GM21515 (cell line): ENCODE results near the gene C10orf88.

ENCODE experiments used
- ATAC-seq: cut with Tn5 transposase; IDR thresholded peaks from one replicate; pipeline ENCODE4 v1.9.1; 2021; ENCODE audit not compliant: unreplicated experiment

The C10orf88 gene, protein sequence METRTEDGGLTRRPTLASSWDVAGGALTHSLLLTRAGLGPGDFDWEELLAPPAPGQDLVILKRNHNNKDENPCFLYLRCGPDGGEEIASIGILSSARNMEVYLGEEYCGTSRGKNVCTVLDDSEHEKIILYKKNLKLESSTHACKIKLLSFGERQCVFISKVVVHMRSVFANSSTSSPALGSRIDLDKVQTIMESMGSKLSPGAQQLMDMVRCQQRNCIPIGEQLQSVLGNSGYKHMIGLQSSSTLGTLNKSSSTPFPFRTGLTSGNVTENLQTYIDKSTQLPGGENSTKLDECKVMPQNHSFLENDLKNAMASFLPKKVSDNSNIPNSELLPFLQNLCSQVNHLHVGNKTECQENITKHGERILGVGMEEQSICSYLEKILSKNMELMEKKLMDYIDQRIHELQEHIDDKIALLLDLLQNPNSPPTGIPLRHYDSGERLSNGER

GRCh38 chr10:122953902-122954730 is at the start of gene C10orf88:
Gene C10orf88, minus strand, starts transcription at chr10:122954227. Its CDS starts 49 bp downstream, at chr10:122954178.
- ATAC-seq, result peak; percentile 98

- ATAC-seq, result no peak
Measured at GRCh38 chr10:123001370-123001769, 47.3 kb upstream of the C10orf88 start.

- no peak for ATAC-seq
Measured at GRCh38 chr10:123000155-123000554, 46.1 kb upstream of the C10orf88 start.

- peak; percentile 57 for ATAC-seq
Measured at GRCh38 chr10:122999347-122999746, 45.3 kb upstream of the C10orf88 start.

GRCh38 chr10:122998934-122999333 is 44.9 kb upstream of the C10orf88 start:
- ATAC-seq, result no peak

DNA sequence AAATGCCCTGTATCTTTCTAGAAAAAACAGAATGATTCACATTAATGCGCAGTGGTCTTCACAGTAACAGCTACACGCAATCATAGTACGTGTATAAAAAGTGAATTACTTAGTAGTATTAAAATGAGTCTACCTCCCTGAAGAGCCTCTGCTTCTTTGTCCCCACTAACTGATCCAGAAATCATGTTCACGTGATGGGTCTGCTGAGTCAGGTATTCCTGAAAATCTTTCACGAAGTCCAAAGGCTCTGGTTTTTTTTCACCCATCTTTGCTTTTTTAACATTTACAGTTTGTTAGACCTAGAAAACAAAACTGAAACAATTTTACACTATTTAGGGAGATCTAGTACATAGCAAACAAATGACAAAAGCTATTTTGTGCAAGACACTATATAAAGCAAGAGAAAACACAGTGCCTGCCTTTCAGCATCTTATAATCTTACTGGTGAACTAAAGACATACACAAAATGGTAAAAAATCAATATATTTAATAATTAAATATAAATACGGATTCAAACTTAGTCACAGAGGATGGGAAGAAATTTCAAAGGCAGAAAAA is 44.4 kb upstream of the C10orf88 start:
- no peak for ATAC-seq

- ATAC-seq, result no peak
Measured at GRCh38 chr10:122997864-122998263, 43.8 kb upstream of the C10orf88 start.

- no peak for ATAC-seq
Measured at GRCh38 chr10:122995936-122996335, 41.9 kb upstream of the C10orf88 start.

DNA sequence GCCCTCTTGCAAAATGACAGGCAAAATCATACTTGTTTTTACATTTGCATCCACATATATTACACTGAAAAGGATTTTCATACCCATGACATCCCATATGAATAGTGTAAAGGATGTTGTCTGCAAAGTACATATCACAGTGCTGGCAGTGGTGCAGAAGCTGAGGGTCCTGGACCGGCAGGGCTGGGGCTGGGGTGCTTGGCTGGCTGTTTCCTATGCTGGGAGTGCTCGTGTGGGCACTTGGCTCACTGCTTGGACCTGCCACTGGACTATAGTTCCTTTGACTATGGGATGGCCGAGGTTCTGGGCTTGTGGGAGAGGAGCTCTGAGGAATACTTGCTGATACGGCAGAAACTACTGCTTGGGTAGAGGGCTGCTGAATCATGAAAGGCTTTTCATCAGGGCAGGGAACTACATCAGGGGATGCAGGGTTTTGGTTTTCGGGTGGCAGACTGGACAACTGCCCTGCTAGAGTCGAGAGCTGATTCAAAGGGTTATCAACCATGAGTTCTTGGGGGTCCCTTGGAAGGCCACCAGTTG is 39.8 kb upstream of the C10orf88 start:
- ATAC-seq, result no peak

DNA sequence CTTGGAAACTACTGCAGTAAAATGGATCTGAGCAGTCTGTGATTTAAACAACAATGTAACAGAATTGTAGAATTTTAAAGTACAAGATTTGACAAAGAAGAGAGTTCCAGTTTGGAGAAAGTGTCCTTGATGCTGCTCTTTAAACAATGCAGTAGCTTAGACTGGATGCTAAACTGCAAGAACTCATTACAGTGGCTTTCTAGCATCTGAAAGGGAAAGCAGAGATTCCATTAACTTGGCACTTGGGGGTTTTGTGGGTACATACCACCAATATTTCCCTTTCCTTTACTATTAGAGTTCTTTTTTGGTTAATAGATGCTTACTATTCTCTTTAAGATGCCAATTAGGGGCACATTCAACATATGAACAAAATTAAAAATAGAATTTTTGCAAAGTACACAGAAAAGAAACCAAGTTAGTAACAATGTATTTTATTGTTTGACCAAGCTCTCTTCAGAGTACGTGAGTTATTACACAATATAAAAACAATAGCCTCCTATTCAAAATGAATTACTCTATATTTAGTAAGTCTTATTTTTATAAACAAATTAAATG is 38.1 kb upstream of the C10orf88 start:
- no peak for ATAC-seq

- ATAC-seq, result no peak
Measured at GRCh38 chr10:122990278-122990677, 36.3 kb upstream of the C10orf88 start.

GRCh38 chr10:122988501-122988900 is 34.5 kb upstream of the C10orf88 start:
- ATAC-seq, result no peak

GRCh38 chr10:122986335-122986734 is 32.3 kb upstream of the C10orf88 start:
- ATAC-seq, result no peak

GRCh38 chr10:122984708-122985107 is 30.7 kb upstream of the C10orf88 start:
- ATAC-seq, result no peak

DNA sequence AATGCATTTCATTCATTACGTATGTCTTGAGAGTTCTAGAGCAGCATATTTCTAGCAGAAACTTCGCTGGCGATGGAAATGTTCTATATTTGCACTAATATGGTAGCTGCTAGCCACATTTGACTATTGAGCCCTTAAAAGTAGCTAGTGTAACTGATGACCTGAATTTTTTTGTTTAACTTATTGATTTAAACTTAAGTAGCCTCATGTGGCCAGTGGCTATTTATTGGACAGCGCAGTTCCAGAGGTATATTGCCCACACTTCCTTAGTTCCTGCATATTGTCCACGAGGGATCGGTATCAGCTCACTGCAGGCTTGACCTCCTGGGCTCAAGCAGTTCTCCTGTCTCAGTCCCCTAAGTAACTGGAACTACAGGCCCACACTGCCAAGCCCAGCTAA is 29.9 kb upstream of the C10orf88 start:
- ATAC-seq, result no peak

DNA sequence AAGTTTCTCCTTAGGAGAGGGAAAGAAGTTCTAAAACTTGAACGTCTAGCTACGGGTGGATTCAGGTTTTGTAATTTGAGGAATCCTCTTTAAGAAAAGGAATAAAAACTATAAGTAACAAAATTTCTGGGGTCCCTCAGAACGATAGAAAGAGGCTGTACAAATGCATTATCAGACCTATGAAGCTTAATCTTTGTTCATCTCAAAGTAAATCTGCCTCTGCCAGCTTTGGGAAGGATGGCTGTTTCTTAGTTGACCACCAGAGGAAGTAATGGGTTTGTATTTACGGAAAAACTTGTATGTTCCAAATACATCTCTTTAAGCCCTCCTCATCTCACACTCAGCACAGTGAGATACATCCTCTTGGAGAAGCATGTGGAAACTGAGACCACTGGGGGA is 27.0 kb upstream of the C10orf88 start:
- ATAC-seq, result no peak

- ATAC-seq, result peak; percentile 97
Measured at GRCh38 chr10:122980209-122981065, 26.4 kb upstream of the C10orf88 start, which contains the start of gene PSTK. Gene PSTK, plus strand, starts transcription at chr10:122980401. Its CDS starts 79 bp downstream, at chr10:122980480.

DNA sequence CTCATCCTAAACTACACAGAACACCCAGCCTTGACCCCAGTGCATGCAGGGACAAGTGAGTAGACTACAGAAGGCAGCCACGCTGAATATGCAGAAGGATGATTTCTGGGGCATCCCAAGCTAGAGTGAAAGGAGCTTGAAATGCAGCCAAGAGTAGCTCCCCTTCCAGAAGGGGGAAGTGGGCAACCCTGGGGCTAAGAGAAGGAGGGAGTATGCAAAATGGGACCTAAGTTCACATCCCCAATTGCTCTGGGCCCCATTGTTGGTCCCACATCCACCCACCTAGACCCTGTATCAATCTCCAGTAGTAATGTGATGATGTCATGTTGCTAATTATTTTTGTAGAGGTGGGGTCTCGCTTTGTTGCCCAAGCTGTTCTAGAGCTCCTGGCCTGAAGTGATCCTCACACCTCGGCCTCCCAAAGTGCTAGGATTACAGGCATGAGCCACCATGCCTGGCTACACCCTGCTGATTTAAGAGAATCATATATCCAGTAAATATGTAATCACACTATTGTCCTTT is 20.6 kb upstream of the C10orf88 start:
- no peak for ATAC-seq

GRCh38 chr10:122974023-122974422 is 20.0 kb upstream of the C10orf88 start:
- no peak for ATAC-seq

GRCh38 chr10:122968698-122969097 is 14.7 kb upstream of the C10orf88 start:
- no peak for ATAC-seq
